HG03066 (cell line): ENCODE data around the gene SYNC.

Source experiments
- ATAC-seq: cut with Tn5 transposase; IDR thresholded peaks from one replicate; pipeline ENCODE4 v1.9.1; 2021; ENCODE audit warnings: low read depth; ENCODE audit not compliant: unreplicated experiment

SYNC gene

GRCh38 chr1:32702599-32703478 lies at the start of gene SYNC:
TSS of gene SYNC (minus strand) at chr1:32702770. CDS start at chr1:32702660, 110 bp downstream.
- no peak for ATAC-seq

- no peak for ATAC-seq
Observed at GRCh38 chr1:32749771-32750170, 47.2 kb upstream of the SYNC start.

- ATAC-seq = no peak
Observed at GRCh38 chr1:32749332-32749731, 46.8 kb upstream of the SYNC start.

- no peak for ATAC-seq
Observed at GRCh38 chr1:32748926-32749325, 46.4 kb upstream of the SYNC start.

- ATAC-seq = no peak
Observed at GRCh38 chr1:32748348-32748747, 45.8 kb upstream of the SYNC start.

GRCh38 chr1:32746130-32746529 lies 43.6 kb upstream of the SYNC start:
- no peak for ATAC-seq

GRCh38 chr1:32744071-32744425 lies 41.5 kb upstream of the SYNC start:
- ATAC-seq = no peak

GRCh38 chr1:32743380-32744070 lies 41.0 kb upstream of the SYNC start:
- no peak for ATAC-seq

- ATAC-seq = no peak
Observed at GRCh38 chr1:32742956-32743355, 40.4 kb upstream of the SYNC start.

- no peak for ATAC-seq
Observed at GRCh38 chr1:32742199-32742947, 39.8 kb upstream of the SYNC start.

- ATAC-seq = no peak
Observed at GRCh38 chr1:32741413-32742198, 39.0 kb upstream of the SYNC start.

- no peak for ATAC-seq
Observed at GRCh38 chr1:32741059-32741412, 38.5 kb upstream of the SYNC start.

- no peak for ATAC-seq
Observed at GRCh38 chr1:32736812-32737791, 34.5 kb upstream of the SYNC start.

- no peak for ATAC-seq
Observed at GRCh38 chr1:32733582-32734321, 31.2 kb upstream of the SYNC start.

GRCh38 chr1:32729254-32730046 lies 26.9 kb upstream of the SYNC start:
- ATAC-seq = no peak

- no peak for ATAC-seq
Observed at GRCh38 chr1:32728413-32729077, 26.0 kb upstream of the SYNC start.

GRCh38 chr1:32727876-32728275 lies 25.3 kb upstream of the SYNC start:
- ATAC-seq = no peak
